Left lung (tissue), 10 donors: ENCODE measurements around the gene NXN. TPM values are rescaled to one million over a fixed set of nuclear protein-coding genes. Genes with fewer than 3 reads are reported as not detected.

Source experiments
- ATAC-seq: fragments of 200-7000 bp; cut with Tn5 transposase; one replicate; pipeline ENCODE4 v1.9.1; 2020; ENCODE audit warnings: moderate library complexity
- DNase-seq, 4 donors: peaks; one replicate each; pipeline ENCODE4 v3.0.0-alpha.2; 2013 to 2020
- H3K27ac ChIP-seq, 2 donors: fragments of 200-600 bp; sonication (generic) in 1 of 2; one replicate each; pipeline versions ENCODE4 v1.5.0 to v1.8.0; 2020 to 2021
- H3K27me3 ChIP-seq, 2 donors: fragments of 200-600 bp; sonication (generic) in 1 of 2; one replicate each; pipeline versions ENCODE4 v1.5.0 to v1.8.0; 2020 to 2021
- H3K36me3 ChIP-seq, 2 donors: fragments of 200-600 bp; sonication (generic) in 1 of 2; one replicate each; pipeline versions ENCODE4 v1.5.0 to v1.8.0; 2020 to 2021
- H3K4me1 ChIP-seq, 2 donors: fragments of 200-600 bp; one replicate each; pipeline ENCODE4 v1.8.0; 2021
- H3K4me3 ChIP-seq, 2 donors: fragments of 200-600 bp; sonication (generic) in 1 of 2; one replicate each; pipeline versions ENCODE4 v1.5.0 to v1.8.0; 2020 to 2021; ENCODE audit warnings: mild to moderate bottlenecking in 1 of 2
- H3K9me3 ChIP-seq, 2 donors: fragments of 200-600 bp; sonication (generic) in 1 of 2; one replicate each; pipeline versions ENCODE4 v1.5.0 to v1.8.0; 2020 to 2021
- intact Hi-C, 2 donors: fragments of 100-400 bp; cut with DNase I; formaldehyde crosslinking; loops; one replicate each; pipeline versions ENCODE4 v1.11.2 to v1.14.2; 2022
- polyA plus RNA-seq, 6 donors: library from polyadenylated mRNA; unstranded; fragments of 120-200 nt; gene quantifications; one replicate each; pipeline ENCODE4 v1.2.1, GENCODE V29; 2013; ENCODE audit not compliant: insufficient read length in 6 of 6
- total RNA-seq, 2 donors: library from RNA; stranded (reverse); fragmentation: NEBNext Ultra II Directional; extraction: Animal tissue kit (Norgen Biotek cat#: 25700); gene quantifications; one replicate each; pipeline ENCODE4 v1.2.1, GENCODE V29; 2021
- TF ChIP-seq, protein P1 (sequence below), 2 donors: fragments of 200-600 bp; sonication (generic) in 1 of 2; IDR thresholded peaks; one replicate each; pipeline versions ENCODE4 v1.5.0 to v1.8.0; 2021; ENCODE audit warnings: antibody characterized with exemption in 2 of 2
- donor health status: DM: no; HTN: yes; CAD: no.
- donor health status: DM: no; HTN: no; CAD: no.

NXN gene
- total and polyA plus RNA-seq, 8 donors: 33.8 to 59.1 (median 55.1) TPM

DNA sequence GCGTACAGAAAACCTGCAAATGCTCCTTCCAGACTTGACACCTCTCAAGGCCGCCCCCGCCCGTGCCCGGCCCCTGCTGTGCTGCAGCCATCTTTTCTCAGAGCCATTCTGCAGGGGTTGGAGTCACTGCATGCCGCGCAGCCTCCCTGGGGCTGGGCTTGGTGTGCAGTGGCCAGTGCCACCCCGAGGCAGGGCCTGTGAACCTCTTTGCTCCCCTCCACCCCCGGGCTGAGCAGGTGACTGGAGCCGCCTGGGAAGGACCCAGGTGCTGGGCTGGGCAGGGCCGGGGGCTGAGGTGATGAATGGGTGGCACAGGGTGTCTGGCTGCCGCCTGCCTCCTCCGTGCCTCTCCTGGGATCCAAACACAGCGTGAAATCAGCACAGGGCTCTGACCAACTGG, 177.1 kb downstream of the NXN start:
- no peak for ATAC-seq
- intact Hi-C loops: no loop called here

DNA sequence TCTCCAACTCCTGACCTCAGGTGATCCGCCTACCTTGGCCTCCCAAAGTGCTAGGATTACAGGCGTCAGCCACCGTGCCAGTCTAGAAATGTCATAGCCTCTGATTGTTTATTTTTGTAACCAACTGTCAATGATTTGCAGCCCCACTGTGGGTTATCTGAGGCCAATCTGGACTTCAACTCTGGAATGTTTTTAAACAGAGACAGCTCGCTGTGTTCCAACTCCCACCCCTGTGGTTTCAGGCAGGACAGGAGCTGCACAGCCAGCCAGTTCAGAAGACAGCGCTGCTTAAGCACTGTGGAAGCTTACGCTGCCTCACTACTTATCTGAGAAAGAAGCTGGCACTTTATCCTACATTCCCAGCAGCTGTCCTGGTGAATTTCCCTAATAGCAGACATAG, 177.9 kb downstream of the NXN start:
- no peaks in the 10 kb centered on the region for H3K9me3 ChIP-seq
- no peaks in the 10 kb centered on the region for H3K27me3 ChIP-seq
- TF ChIP-seq, protein P1, sequence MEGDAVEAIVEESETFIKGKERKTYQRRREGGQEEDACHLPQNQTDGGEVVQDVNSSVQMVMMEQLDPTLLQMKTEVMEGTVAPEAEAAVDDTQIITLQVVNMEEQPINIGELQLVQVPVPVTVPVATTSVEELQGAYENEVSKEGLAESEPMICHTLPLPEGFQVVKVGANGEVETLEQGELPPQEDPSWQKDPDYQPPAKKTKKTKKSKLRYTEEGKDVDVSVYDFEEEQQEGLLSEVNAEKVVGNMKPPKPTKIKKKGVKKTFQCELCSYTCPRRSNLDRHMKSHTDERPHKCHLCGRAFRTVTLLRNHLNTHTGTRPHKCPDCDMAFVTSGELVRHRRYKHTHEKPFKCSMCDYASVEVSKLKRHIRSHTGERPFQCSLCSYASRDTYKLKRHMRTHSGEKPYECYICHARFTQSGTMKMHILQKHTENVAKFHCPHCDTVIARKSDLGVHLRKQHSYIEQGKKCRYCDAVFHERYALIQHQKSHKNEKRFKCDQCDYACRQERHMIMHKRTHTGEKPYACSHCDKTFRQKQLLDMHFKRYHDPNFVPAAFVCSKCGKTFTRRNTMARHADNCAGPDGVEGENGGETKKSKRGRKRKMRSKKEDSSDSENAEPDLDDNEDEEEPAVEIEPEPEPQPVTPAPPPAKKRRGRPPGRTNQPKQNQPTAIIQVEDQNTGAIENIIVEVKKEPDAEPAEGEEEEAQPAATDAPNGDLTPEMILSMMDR (IDR thresholded peaks at IDR 0.05): no peak
- no peaks in the 10 kb centered on the region for H3K4me1 ChIP-seq
- intact Hi-C loops: no loop called here
- ATAC-seq (no peak), DNase-seq (no peak)
- no peak overlapping the region for H3K4me3 ChIP-seq
- H3K36me3 ChIP-seq: peaks cover 0 to 18% of the 10 kb centered on the region in 2 donors
- no peak overlapping the region for H3K27ac ChIP-seq

More for the DNA sequence above, 177.1 kb downstream of the NXN start:
- H3K4me3 ChIP-seq: no peak overlapping the region
- no peaks in the 10 kb centered on the region for H3K9me3 ChIP-seq
- no peak for DNase-seq
- H3K4me1 ChIP-seq: no peaks in the 10 kb centered on the region
- H3K27me3 ChIP-seq: no peaks in the 10 kb centered on the region
- H3K36me3 ChIP-seq: peaks cover 0 to 18% of the 10 kb centered on the region in 2 donors
- TF ChIP-seq, protein P1 (IDR thresholded peaks at IDR 0.05): no peak
- H3K27ac ChIP-seq: no peak overlapping the region

DNA sequence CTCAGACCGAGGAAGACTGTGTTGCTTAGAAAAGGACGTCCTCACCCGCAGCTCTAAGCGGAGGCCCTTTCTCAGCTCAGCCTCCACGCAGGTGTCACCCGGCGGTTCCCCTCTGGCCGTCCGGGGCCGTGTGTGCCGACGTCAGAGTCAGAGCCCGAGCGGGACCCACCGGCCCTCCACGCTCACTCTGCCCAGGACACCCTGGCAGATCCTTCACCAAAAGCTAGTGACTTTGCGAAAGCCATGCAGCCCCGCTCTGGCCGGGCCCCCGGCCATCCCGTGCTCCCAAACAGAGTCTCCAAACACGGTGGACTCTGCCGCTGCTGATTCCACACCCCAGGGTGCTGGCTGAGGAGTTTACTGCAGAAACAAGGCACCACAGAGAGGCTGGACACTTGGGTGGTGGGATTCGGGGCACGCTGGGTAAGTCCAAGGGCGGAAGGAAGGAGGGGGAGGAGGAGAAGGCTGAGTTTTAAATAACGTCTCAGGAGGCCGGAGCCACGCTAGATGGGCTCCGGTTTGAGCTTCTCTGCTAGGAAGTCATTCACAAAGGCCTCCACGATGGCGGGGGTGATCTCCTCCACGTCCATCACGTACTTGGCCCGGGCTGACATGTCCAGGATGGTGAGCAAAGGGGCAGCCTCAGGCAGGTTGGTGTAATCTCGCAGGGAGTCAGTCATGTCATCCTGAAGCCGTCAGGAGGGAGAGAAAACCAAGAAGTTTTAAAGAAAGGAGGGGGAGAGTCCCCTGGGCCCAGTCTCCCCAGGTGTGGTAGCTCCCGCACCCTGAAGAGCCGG, 178.9 kb downstream of the NXN start:
- ATAC-seq (no peak), DNase-seq (no peak)
- no peak overlapping the region for H3K4me3 ChIP-seq
- H3K27me3 ChIP-seq: no peaks in the 10 kb centered on the region
- no peaks in the 10 kb centered on the region for H3K9me3 ChIP-seq
- H3K4me1 ChIP-seq: no peaks in the 10 kb centered on the region
- H3K36me3 ChIP-seq: peaks cover 0 to 18% of the 10 kb centered on the region in 2 donors
- intact Hi-C loops: no loop called here
- TF ChIP-seq, protein P1 (IDR thresholded peaks at IDR 0.05): no peak
- no peak overlapping the region for H3K27ac ChIP-seq

DNA sequence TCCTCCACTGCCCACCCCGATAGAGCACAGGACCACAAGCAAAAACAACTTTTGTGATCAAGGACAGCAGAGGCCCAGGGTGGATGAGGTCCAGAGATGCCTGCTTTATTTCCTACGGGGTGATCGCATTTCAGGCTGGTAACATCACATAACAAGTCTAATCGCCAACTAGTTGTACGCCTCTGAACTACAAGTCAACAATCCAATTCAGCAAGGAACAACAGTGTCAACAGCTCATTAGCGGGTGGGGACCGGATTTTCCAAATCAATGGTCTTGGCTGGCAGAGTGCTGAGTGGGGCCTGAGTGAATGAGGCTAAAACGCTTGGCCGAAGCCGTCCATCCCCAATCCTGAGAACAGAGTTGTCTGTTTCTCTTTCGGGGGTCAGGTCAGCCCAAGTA, 180.3 kb downstream of the NXN start:
- no peaks in the 10 kb centered on the region for H3K27me3 ChIP-seq
- H3K4me1 ChIP-seq: peaks cover 7 to 11% of the 10 kb centered on the region in 2 donors
- TF ChIP-seq, protein P1 (IDR thresholded peaks at IDR 0.05): no peak
- H3K9me3 ChIP-seq: no peaks in the 10 kb centered on the region
- ATAC-seq (no peak), DNase-seq (no peak)
- H3K4me3 ChIP-seq: no peak overlapping the region
- H3K36me3 ChIP-seq: peaks cover 0 to 18% of the 10 kb centered on the region in 2 donors
- no peak overlapping the region for H3K27ac ChIP-seq
- intact Hi-C loops: loop anchor here in 1 of 2 donors (5.0 kb wide), 1 partner anchor 178 kb away; the partner anchor contains the start of gene NXN

DNA sequence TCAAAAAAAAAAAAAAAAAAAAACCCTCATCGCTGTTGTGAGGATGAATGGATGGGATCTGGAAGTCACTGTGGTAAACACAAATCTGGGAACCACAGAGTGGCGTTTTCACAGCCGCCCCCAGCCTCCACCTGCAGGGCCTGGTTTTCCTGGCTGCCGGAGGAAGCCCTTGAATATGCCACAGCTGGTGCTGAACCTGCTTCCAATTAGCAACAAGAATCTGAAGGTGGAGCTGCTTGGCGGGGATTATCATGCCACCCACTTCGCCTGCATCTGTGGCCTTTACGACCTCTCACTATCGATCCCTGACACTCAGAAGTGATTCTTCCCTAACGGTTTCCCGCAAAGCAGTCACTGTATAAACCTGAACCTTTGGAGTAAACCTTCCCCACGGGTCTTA, 181.3 kb downstream of the NXN start:
- intact Hi-C loops: loop anchor here in 1 of 2 donors (5.0 kb wide), 1 partner anchor 179 kb away; the partner anchor contains the start of gene NXN

More for the DNA sequence above, 181.3 kb downstream of the NXN start:
- H3K4me1 ChIP-seq: peaks cover 7 to 13% of the 10 kb centered on the region in 2 donors
- peaks cover 0 to 16% of the 10 kb centered on the region in 2 donors for H3K36me3 ChIP-seq
- H3K27ac ChIP-seq: no peak overlapping the region
- DNase-seq: no peak
- no peaks in the 10 kb centered on the region for H3K27me3 ChIP-seq
- no peak overlapping the region for H3K4me3 ChIP-seq
- ATAC-seq: no peak
- TF ChIP-seq, protein P1 (IDR thresholded peaks at IDR 0.05): no peak
- H3K9me3 ChIP-seq: no peaks in the 10 kb centered on the region
